NCI-H345 treated with DMSO at 0.1 percent for 48 hours (cell line): ENCODE data around the gene CAMKMT.

Experiments used
- DNase-seq: peaks from one replicate; lab custom pipeline; 2025; ENCODE audit not compliant: unreplicated experiment; lab: John Stamatoyannopoulos, UW

Gene CAMKMT

GRCh38 chr2:44361330-44362206, at the start of gene CAMKMT, which contains the start of gene PREPL:
Gene CAMKMT (plus strand): TSS chr2:44361947.
Gene PREPL (minus strand): TSS chr2:44361494. CDS start chr2:44346342, 15,152 bp downstream.
- DNase-seq = peak; percentile 98

DNA sequence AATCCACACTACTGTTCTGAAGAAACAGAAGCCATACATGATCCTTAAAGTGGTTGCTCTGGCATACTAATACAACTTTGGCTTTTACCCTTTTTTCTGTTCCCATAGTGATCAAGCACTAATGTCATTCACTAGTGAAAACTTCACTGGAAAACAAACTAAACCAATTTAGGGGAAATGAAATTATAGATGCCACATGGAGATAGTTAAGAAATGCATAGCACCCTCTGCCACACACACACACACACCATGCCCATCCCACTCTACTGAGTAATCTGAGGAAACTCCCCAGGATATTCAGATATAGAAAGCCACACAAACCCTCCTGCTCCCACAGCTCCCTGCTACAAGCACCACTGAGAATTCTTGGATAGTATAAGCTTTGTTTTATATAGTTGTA, 47.4 kb upstream of the CAMKMT start:
- no peak for DNase-seq

DNA sequence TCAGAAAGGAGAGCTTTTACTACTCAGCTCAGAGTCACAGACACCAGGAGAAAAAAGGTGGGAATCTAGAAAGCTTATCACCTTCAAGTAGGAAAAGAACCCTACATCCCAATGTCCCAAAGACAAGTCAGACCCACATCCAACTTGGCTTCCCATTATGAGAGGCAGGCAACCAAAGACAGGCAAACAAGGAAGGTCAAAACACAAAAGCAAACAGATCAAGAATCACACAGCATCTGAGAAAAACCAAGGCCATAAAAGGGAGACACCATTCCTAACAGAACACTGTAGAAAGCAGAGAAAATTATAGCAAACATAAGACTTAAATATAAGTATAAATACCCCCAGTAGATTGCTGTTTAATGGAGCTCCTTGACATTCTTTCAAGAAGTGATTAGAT, 45.8 kb upstream of the CAMKMT start:
- no peak for DNase-seq

DNA sequence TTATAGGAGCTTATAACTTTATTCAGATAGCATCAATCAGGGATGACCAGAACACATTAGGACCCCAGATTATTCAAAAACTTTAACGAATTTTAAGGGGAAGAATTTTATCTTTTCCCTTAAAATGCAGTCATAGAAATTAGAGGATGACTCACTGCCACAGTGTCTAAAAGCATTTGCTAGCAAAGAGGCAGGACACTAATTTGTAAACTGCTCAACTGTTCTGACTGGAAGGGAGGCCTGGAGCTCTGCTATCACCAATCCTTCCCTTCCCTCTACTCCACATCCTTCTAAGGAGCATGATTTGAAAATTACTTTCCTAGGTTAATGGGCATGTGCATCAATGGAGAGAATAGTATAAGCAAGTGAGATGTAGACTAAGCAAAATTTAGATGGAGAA, 40.9 kb upstream of the CAMKMT start:
- no peak for DNase-seq

GRCh38 chr2:44321360-44321759, 40.4 kb upstream of the CAMKMT start:
- DNase-seq = no peak

GRCh38 chr2:44324971-44325426, 36.7 kb upstream of the CAMKMT start:
- no peak for DNase-seq

- DNase-seq = no peak
These were observed 35.9 kb upstream of the CAMKMT start for GRCh38 chr2:44325897-44326296.

- no peak for DNase-seq
These were observed 35.0 kb upstream of the CAMKMT start for GRCh38 chr2:44326548-44327264.

GRCh38 chr2:44328750-44329149, 33.0 kb upstream of the CAMKMT start:
- no peak for DNase-seq

- no peak for DNase-seq
These were observed 32.4 kb upstream of the CAMKMT start for GRCh38 chr2:44329343-44329742.

- no peak for DNase-seq
These were observed 30.9 kb upstream of the CAMKMT start for GRCh38 chr2:44330801-44331200.

DNA sequence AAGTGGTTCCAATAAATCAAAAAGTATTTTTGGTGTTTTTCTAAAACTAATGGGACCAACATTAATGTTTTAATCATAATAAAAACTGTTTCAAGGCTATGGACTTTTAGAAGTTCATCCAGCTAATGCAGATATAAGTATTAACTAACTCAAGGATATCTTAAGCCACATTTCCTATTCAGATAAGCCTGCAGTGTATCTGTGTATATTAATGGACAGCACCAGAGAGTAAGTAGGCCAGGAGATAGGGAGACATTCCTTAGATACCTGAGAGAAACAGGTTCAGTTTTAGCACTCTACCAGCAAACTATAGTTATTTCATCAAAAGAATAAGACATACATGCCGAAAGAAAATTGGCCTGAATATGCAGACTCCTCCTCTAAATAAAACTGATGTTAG, 27.8 kb upstream of the CAMKMT start:
- no peak for DNase-seq

GRCh38 chr2:44335806-44336538, 25.8 kb upstream of the CAMKMT start:
- no peak for DNase-seq

GRCh38 chr2:44342854-44343253, 18.9 kb upstream of the CAMKMT start:
- DNase-seq = no peak

GRCh38 chr2:44347526-44347925, 14.2 kb upstream of the CAMKMT start:
- no peak for DNase-seq

DNA sequence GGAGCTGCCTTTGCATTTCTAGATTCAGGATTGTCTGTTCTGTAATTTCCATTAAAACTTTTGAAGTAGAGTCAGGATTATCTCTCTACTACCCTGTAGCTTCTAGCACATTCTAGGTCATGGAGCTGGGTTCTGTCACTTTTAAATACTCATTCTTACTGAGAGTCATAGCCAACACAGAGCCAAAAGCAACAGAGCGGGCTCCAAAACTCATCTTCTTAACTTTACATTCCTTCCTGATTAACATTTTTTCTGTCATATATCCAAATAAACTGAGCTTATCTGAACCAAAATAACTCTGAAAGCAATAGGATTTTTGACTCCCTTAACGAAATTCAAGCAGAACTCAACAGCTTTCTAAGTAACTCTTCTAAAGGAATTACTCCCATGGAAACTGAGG, 13.3 kb upstream of the CAMKMT start:
- no peak for DNase-seq

DNA sequence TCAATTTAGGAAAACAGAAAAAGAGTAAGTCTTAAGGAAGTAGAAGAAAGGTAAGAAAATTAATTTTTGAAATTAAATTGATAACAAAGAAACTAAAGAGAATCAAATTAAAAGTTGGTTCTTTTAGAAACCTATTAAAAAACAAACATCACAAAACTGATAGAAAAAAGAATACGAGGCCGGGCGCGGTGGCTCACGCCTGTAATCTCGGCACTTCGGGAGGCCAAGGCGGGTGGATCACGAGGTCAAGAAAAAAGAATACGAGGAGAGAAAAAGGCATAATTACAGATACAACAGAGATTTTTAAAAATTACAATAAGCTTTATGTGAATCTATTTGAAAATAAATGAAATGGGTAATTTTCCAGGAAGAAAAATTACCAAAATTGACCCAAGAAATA, 12.2 kb upstream of the CAMKMT start:
- DNase-seq = no peak

GRCh38 chr2:44351088-44351487, 10.7 kb upstream of the CAMKMT start:
- no peak for DNase-seq

DNA sequence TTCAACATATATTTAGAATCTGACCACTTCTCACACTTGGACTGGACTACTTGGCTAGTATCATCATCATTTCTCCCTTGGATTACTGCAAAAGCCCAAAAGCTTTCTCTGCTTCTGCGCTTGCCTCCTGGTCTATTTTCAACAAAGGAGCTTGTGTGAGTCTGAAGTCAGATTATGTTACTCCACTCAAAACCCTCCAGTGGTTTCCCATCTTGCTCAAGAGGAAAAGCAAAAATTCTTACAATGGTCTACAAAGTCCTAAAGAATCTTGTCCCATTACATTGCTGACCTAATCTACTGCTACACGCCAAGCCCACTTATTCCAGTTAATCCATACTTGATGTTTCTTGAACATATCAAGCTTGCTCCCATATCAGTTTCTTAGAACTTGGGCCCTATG, 10.1 kb upstream of the CAMKMT start:
- no peak for DNase-seq

DNA sequence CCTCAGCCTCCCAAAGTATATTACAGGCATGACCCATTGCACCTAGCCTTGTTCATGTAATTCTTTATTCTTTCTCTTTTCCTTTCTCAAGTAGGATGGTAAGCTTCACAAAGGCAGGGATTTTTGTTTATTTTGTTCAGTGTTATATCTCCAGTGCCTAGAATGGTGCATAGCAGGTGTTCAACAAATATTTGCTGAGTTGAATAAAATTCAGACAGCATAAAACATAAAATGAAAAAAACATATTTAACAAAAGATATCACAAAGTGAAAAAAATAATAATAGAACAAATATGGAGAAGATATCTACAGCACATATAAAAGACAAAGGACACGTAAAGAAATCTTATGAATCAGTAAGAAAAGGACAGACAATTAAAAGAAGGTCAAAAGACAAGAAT, 9.2 kb upstream of the CAMKMT start:
- DNase-seq = no peak

GRCh38 chr2:44354761-44355160, 7.0 kb upstream of the CAMKMT start:
- no peak for DNase-seq

DNA sequence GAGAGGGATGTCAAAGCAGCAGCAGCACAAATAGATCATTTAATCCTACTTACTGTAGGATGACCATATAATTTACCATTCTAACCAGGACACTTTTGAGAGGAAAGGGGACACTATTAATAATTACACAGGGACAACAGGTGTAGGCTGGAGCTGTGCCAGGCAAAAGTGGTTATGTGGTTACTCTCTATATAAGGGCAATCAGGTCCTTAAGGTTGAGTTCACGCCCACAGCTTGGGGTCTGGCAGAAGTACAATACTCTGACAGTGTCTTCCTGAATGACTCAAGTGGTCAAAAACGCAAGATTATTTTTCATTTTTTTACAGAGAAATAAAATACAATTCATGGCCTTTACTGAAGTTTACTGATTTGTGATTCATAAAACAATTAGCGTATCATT, 3.2 kb upstream of the CAMKMT start:
- no peak for DNase-seq
